Body of pancreas (tissue), 4 donors: ENCODE data around the gene ZFHX3. TPM values are rescaled to one million over a fixed set of nuclear protein-coding genes. Genes with fewer than 3 reads are reported as not detected.

Experiments
- ATAC-seq: fragments of 150-250 bp; one replicate; pipeline ENCODE4 v1.9.1; 2016
- DNase-seq, 4 donors: peaks; one replicate each; pipeline ENCODE4 v3.0.0-alpha.2; 2019
- H3K27ac ChIP-seq, 4 donors: fragments of 200-600 bp; sonication (generic); 1 replicate in 3 of 4; 2 replicates in 1 of 4; pipeline versions ENCODE4 v1.5.1 to v1.6.1; 2016 to 2019; ENCODE audit warnings: mild to moderate bottlenecking in 1 of 4, mixed read lengths in 1 of 4, moderate library complexity in 1 of 4
- H3K27me3 ChIP-seq, 2 donors: fragments of 200-600 bp; sonication (generic); one replicate each; pipeline ENCODE4 v1.6.0; 2016; ENCODE audit warnings: mild to moderate bottlenecking in 1 of 2
- H3K36me3 ChIP-seq, 2 donors: fragments of 200-600 bp; sonication (generic); replicated peaks in 1 of 2; 2 replicates each; pipeline ENCODE4 v1.5.1; 2016; ENCODE audit warnings: low read depth in 2 of 2; ENCODE audit not compliant: insufficient read depth in 1 of 2
- H3K4me1 ChIP-seq: fragments of 200-600 bp; sonication (generic); one replicate; pipeline ENCODE4 v1.6.0; 2016
- H3K4me3 ChIP-seq, 2 donors: fragments of 200-600 bp; sonication (generic); 1 replicate in 1 of 2; 2 replicates in 1 of 2; pipeline ENCODE4 v1.5.1; 2016 to 2019
- H3K9me3 ChIP-seq, 3 donors: fragments of 200-600 bp; sonication (generic); 1 replicate in 2 of 3; 2 replicates in 1 of 3; pipeline ENCODE4 v1.5.1; 2016
- POLR2A ChIP-seq, 3 donors: fragments of 450-650 bp; IDR thresholded peaks; one replicate each; pipeline ENCODE4 v1.6.1; 2016; ENCODE audit warnings: antibody characterized with exemption in 3 of 3, mild to moderate bottlenecking in 2 of 3
- WGBS, 2 donors: methylation state at CpG; one replicate each; pipeline ENCODE4 v1.1.5; 2017; 5-methylcytosine and 5-hydroxymethylcytosine counted together
- intact Hi-C: fragments of 100-400 bp; cut with DNase I; formaldehyde crosslinking; loops from one replicate; pipeline ENCODE4 v1.15.1; 2023
- total RNA-seq, 2 donors: library from RNA; depleted of rRNA; stranded (reverse); fragments of >200 nt; gene quantifications; one replicate each; pipeline ENCODE4 v1.1.0, GENCODE V29; 2016
- TF ChIP-seq, protein P1 (sequence below), 7 experiments: fragments of 450-650 bp in 4 of 7; fragments of 200-600 bp in 3 of 7; sonication (generic) in 3 of 7; IDR thresholded peaks; one replicate each; pipeline ENCODE4 v1.5.1; 2016 to 2019; ENCODE audit warnings: antibody characterized with exemption in 7 of 7

The ZFHX3 gene
- total RNA-seq, 2 donors from 2014 or later, result 22.4 to 24.6 TPM

DNA sequence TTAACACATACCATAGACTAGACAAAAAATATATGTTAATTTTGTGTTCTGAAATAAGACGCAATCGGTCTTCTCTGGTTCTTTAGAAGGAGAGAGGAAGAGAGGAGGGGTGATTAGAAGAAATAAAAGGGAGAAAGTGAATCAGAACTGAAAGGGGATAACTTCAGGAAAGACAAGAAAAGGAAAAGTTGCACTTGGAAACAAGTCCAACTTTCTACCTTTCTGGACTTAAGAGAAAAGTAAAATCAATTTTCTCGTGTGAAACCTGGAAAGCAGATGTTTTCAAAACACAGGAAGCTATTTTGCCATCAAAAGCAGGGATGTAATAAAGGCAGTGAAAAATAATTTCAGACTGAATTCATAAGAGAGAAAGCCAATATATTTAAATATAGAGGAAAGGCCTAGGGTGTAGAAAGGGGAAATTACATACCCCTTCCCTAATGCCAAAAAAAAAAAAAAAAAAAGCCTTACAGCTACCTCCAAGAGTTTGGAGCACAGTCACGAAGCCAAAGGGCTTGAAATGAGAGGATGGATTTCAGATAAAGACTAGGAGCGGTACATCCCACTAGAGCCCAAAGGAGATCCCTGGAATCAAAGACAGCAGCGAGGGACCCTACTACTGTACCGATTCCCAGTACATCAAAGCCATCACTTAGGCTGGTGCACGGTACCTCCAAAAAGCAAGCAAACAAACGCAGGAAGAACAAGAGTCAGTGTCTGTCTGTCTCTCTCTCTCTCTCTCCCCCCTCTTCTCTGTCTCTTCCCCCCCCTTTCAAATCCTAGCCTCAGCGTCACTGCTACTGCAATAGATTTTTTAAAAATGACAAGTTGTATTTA is 12.1 kb upstream of the ZFHX3 start:
- Histone ChIP-seq H3K4me1 (peaks cover 33% of the 10 kb centered on the region), H3K4me3 (no peak overlapping the region), H3K27ac (peak overlapping the region in 1 of 4 donors; percentile 96), H3K27me3 (peaks cover 0 to 5% of the 10 kb centered on the region in 2 donors), H3K36me3 (no peaks in the 10 kb centered on the region), H3K9me3 (no peaks in the 10 kb centered on the region)
- no peak for TF ChIP-seq POLR2A (IDR thresholded peaks at IDR 0.05)
- TF ChIP-seq, protein P1, sequence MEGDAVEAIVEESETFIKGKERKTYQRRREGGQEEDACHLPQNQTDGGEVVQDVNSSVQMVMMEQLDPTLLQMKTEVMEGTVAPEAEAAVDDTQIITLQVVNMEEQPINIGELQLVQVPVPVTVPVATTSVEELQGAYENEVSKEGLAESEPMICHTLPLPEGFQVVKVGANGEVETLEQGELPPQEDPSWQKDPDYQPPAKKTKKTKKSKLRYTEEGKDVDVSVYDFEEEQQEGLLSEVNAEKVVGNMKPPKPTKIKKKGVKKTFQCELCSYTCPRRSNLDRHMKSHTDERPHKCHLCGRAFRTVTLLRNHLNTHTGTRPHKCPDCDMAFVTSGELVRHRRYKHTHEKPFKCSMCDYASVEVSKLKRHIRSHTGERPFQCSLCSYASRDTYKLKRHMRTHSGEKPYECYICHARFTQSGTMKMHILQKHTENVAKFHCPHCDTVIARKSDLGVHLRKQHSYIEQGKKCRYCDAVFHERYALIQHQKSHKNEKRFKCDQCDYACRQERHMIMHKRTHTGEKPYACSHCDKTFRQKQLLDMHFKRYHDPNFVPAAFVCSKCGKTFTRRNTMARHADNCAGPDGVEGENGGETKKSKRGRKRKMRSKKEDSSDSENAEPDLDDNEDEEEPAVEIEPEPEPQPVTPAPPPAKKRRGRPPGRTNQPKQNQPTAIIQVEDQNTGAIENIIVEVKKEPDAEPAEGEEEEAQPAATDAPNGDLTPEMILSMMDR (IDR thresholded peaks at IDR 0.05), result no peak
- WGBS, 2 donors, result 73 to 78% methylated on average over 10 of the region's 10 CpGs
- DNase-seq, result no peak
- ATAC-seq, result no peak
- intact Hi-C loops, result no loop called here

DNA sequence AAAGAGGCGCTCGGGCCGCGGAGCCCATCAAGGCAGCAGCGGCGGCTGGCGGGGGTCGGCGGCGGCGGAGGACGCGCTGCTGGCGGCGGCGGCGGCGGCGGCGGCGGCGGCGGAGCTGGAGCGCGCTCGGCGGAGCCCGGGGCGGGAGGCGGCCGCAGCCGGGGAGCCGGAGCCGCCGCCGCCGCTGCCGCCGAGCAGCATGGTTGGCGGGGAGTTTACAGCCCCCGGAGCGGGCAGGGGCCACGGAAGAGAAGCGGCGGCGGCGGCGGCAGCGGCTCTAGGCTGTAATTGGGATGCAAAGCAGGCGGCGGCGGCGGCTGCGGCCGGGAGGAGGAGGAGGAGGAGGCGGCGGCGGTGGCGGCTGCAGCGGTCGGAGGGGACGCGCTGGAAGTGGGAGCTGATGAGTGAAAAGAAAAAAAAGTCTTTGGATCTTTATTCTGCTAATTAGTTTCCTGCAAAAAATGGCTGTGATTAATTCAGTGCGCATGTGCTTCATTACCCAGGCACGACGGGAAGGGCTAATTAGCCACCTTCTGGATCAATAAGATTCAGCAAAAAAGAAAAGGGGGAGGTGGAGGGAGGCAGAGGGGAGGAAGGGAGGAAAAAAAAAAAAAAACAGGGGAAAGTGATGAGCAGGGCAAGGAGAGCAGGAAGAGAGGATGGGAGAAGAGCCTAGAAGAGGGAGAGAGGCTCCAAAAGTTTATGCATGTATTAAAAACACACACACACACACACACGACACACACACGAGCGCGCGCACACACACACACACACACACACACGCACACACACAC is 10.9 kb upstream of the ZFHX3 start:
- peak overlapping the region; percentile 33 to 77 for H3K4me3 ChIP-seq
- 0% methylated on average over 30 to 41 of the region's 72 CpGs for WGBS, 2 donors
- no peaks in the 10 kb centered on the region for H3K36me3 ChIP-seq
- intact Hi-C loops, result no loop called here
- H3K9me3 ChIP-seq, result no peaks in the 10 kb centered on the region
- peak in 2 of 3 donors; percentile 20 to 27 for TF ChIP-seq POLR2A (IDR thresholded peaks at IDR 0.05)
- TF ChIP-seq, protein P1 (IDR thresholded peaks at IDR 0.05), result peak in 1 of 7 experiments; percentile 14
- H3K27ac ChIP-seq, result peak overlapping the region; percentile 72 to 96 (median 95)
- H3K27me3 ChIP-seq, result no peaks in the 10 kb centered on the region
- DNase-seq, result peak; percentile 41 to 62 (median 50)
- ATAC-seq, result peak; percentile 19
- peaks cover 40% of the 10 kb centered on the region for H3K4me1 ChIP-seq

DNA sequence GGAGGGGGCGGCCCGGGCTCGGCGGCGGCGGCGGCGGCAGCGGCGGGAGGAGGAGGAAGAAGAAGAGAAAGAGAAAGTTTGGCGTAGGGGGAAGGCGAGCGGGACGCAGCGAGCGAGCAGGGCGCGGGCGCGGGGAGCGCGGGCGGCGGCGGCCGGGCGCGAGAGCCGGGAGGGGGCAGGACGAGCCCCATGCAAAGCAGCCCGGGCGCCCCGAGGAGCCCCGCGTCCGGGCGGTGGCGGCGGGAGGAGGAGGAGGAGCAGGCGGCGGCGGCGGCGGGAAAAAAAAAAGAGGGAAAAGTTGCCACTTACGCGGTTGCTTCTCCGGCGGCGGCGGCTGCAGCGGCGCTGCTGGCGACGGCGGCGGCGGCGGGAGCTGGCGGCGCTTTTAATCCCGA is 10.3 kb upstream of the ZFHX3 start:
- 1% methylated on average over 39 to 54 of the region's 61 CpGs for WGBS, 2 donors
- H3K27ac ChIP-seq, result peak overlapping the region; percentile 72 to 96 (median 95)
- DNase-seq (peak; percentile 52 to 66 (median 60)), ATAC-seq (peak; percentile 64)
- peak overlapping the region; percentile 33 to 43 for H3K4me3 ChIP-seq
- intact Hi-C loops, result no loop called here
- H3K27me3 ChIP-seq, result no peaks in the 10 kb centered on the region
- H3K9me3 ChIP-seq, result no peaks in the 10 kb centered on the region
- no peak for TF ChIP-seq POLR2A (IDR thresholded peaks at IDR 0.05)
- TF ChIP-seq, protein P1 (IDR thresholded peaks at IDR 0.05), result peak in 1 of 7 experiments; percentile 11
- H3K36me3 ChIP-seq, result no peaks in the 10 kb centered on the region
- H3K4me1 ChIP-seq, result peaks cover 46% of the 10 kb centered on the region

DNA sequence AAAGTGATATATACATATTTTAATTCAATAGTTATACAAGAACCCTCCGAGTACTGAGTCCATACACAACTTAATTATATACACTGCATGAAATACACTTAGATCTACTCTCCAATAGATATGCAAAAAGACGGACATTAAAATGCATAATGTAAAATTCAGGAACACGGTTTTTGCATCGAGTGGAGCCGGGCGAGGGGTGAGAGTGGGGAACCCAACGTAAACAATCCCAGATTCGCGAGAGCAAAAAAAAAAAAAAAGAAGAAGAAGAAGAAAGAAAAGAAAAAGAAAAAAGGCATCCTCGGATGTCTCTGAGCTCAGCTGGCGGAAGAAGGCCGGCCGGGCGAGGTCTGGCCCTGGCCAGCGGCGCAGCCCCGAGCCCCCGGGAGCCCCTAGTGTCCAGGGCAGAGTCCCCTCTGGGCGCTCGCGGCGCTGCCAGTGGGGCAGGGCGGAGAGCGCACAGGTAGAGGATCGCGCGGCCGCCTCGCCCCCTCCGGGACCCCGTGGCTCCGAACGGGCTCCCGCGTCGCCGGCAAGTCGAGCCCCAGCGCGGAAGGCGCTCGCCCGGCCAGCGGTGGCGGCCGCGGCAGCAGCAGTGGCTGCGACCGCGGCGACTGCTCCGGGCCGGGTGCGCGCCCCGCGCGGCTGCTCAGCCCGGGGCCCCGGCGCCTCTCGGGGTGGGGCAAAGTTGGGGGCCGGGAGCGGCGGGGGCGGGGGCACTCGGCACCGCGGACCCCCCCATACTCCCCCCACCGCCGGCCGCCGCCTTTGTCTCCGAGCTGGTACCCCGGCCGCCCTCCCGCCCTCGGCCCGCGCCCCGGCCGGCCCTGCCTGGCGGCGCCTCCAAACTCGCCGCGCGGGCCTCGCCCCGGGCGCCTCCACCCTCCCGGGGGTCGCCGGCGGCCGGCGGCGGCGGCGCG is 9.6 kb upstream of the ZFHX3 start:
- Histone ChIP-seq H3K4me1 (peaks cover 50% of the 10 kb centered on the region), H3K27me3 (no peaks in the 10 kb centered on the region), H3K4me3 (peak overlapping the region; percentile 17 to 45), H3K36me3 (no peaks in the 10 kb centered on the region), H3K9me3 (no peaks in the 10 kb centered on the region), H3K27ac (peak overlapping the region; percentile 72 to 96 (median 95))
- WGBS, 2 donors, result 0 to 1% methylated on average over 18 to 74 of the region's 101 CpGs
- intact Hi-C loops, result no loop called here
- ATAC-seq, result peak; percentile 41
- DNase-seq, result peak in 2 of 4 donors; percentile 38 to 68
- TF ChIP-seq, protein P1 (IDR thresholded peaks at IDR 0.05), result peak in 4 of 7 experiments; percentile 5 to 39 (median 21)
- TF ChIP-seq POLR2A (IDR thresholded peaks at IDR 0.05), result peak; percentile 36 to 44 (median 37)
